Measurements from ENCODE around the gene MX2. TPM values are rescaled to one million over a fixed set of nuclear protein-coding genes. Genes with fewer than 3 reads are reported as not detected.
A peak's percentile ranks its signal among the peaks of the same experiment; 100 is the strongest.

Gene MX2
- total RNA-seq, 4 donors from 2014 or later: 0.29 to 19.0 (median 8.2) TPM

GRCh38 chr21:41369105-41369919 is 7.5 kb downstream of the MX2 start:
- Histone ChIP-seq H3K36me3 (no peaks in the 10 kb centered on the region), H3K9me3 (no peaks in the 10 kb centered on the region), H3K27ac (peak overlapping the region in 1 of 2 donors; percentile 29), H3K4me3 (peak overlapping the region; percentile 4 to 23), H3K4me1 (peaks cover 0 to 9% of the 10 kb centered on the region in 2 donors), H3K27me3 (no peaks in the 10 kb centered on the region)
- peak in 1 of 2 donors; percentile 31 for DNase-seq
- intact Hi-C loops (cut with DNase I; ENCODE audit: low total_unique reads): no loop called here
- TF ChIP-seq POLR2A (IDR thresholded peaks at IDR 0.05) (no peak), CTCF (IDR thresholded peaks at IDR 0.05) (no peak)

GRCh38 chr21:41369920-41370839 is 8.4 kb downstream of the MX2 start:
- peak in 1 of 2 donors; percentile 11 for DNase-seq
- no peaks in the 10 kb centered on the region for H3K9me3 ChIP-seq
- H3K27ac ChIP-seq: no peak overlapping the region
- peaks cover 0 to 9% of the 10 kb centered on the region in 2 donors for H3K4me1 ChIP-seq
- intact Hi-C loops (cut with DNase I; ENCODE audit: low total_unique reads): no loop called here
- H3K4me3 ChIP-seq: peak overlapping the region in 1 of 2 donors; percentile 23
- no peaks in the 10 kb centered on the region for H3K27me3 ChIP-seq
- no peak for TF ChIP-seq POLR2A (IDR thresholded peaks at IDR 0.05)
- H3K36me3 ChIP-seq: no peaks in the 10 kb centered on the region

GRCh38 chr21:41370840-41371684 is 9.2 kb downstream of the MX2 start:
- intact Hi-C loops (cut with DNase I; ENCODE audit: low total_unique reads): no loop called here
- peak in 1 of 2 donors; percentile 8 for DNase-seq

GRCh38 chr21:41371685-41372030 is 9.8 kb downstream of the MX2 start:
- Histone ChIP-seq H3K27ac (no peak overlapping the region), H3K36me3 (no peaks in the 10 kb centered on the region), H3K4me3 (no peak overlapping the region), H3K9me3 (no peaks in the 10 kb centered on the region), H3K27me3 (no peaks in the 10 kb centered on the region), H3K4me1 (peaks cover 0 to 9% of the 10 kb centered on the region in 2 donors)
- intact Hi-C loops (cut with DNase I; ENCODE audit: low total_unique reads): no loop called here
- TF ChIP-seq POLR2A (IDR thresholded peaks at IDR 0.05): no peak
- TF ChIP-seq CTCF (IDR thresholded peaks at IDR 0.05): no peak
- no peak for DNase-seq

More at GRCh38 chr21:41370840-41371684, 9.2 kb downstream of the MX2 start:
- no peak for TF ChIP-seq POLR2A (IDR thresholded peaks at IDR 0.05)
- no peak for TF ChIP-seq CTCF (IDR thresholded peaks at IDR 0.05)
- peaks cover 0 to 9% of the 10 kb centered on the region in 2 donors for H3K4me1 ChIP-seq
- H3K27me3 ChIP-seq: no peaks in the 10 kb centered on the region
- H3K36me3 ChIP-seq: no peaks in the 10 kb centered on the region
- no peaks in the 10 kb centered on the region for H3K9me3 ChIP-seq
- no peak overlapping the region for H3K27ac ChIP-seq
- no peak overlapping the region for H3K4me3 ChIP-seq

- no peaks in the 10 kb centered on the region for H3K9me3 ChIP-seq
- no peak overlapping the region for H3K4me3 ChIP-seq
- peaks cover 0 to 9% of the 10 kb centered on the region in 2 donors for H3K4me1 ChIP-seq
- H3K27me3 ChIP-seq: no peaks in the 10 kb centered on the region
- TF ChIP-seq CTCF (IDR thresholded peaks at IDR 0.05): no peak
- no peak for TF ChIP-seq POLR2A (IDR thresholded peaks at IDR 0.05)
- DNase-seq: peak in 1 of 2 donors; percentile 7
- no peaks in the 10 kb centered on the region for H3K36me3 ChIP-seq
- H3K27ac ChIP-seq: no peak overlapping the region
- intact Hi-C loops (cut with DNase I; ENCODE audit: low total_unique reads): no loop called here
Measured at GRCh38 chr21:41373253-41373652, 11.4 kb downstream of the MX2 start.
